K562 (cell line): ENCODE results near the gene DCUN1D2. TPM values are rescaled to one million over a fixed set of nuclear protein-coding genes. Genes with fewer than 3 reads are reported as not detected.

Source experiments
- ATAC-seq: fragments of 200-7000 bp; cut with Tn5 transposase; 3 replicates; pipeline ENCODE4 v1.9.1; 2020; ENCODE audit warnings: moderate library complexity
- BruUV-seq: library from RNA; stranded (reverse); fragments of 400-500 nt; replicated peaks from 2 replicates; lab custom pipeline; 2021; lab: Mats Ljungman, UMichigan
- CTCF ChIA-PET: fragments of 300-600 bp; formaldehyde crosslinking; extraction: SDS; loops from one replicate; lab custom pipeline; 2021; ENCODE audit warnings: low intra/inter-chr PET ratio; lab: Yijun Ruan, JAX
- POLR2A ChIA-PET: fragments of 300-600, 350-650 bp; sonication (Branson Sonifier 250); formaldehyde crosslinking; extraction: SDS; loops from one replicate; lab custom pipeline; 2021; ENCODE audit warnings: antibody characterized with exemption, inconsistent platforms; lab: Yijun Ruan, JAX
- DNase-seq, 4 experiments: peaks; one replicate each; pipeline versions ENCODE4 v3.0.0 to v3.0.0-alpha.2; 2011 to 2018; ENCODE audit warnings: low spot score in 3 of 4, mixed read lengths in 3 of 4; ENCODE audit errors: extremely low read depth in 1 of 4
- FAIRE-seq: peaks from 2 replicates; lab custom pipeline; 2011; peaks lifted over from hg19 to GRCh38; lab: Jason Lieb, UNC
- H2AFZ ChIP-seq: 2 replicates; pipeline ENCODE4 v1.6.0; 2011; ENCODE audit warnings: low read depth, low read length, control low read depth, inconsistent platforms
- H3K27ac ChIP-seq: fragments of 200-600 bp; 3 replicates; pipeline ENCODE4 v1.8.0; 2011; ENCODE audit warnings: low read depth, mild to moderate bottlenecking, control low read depth, inconsistent platforms, low read length, moderate library complexity, mixed read lengths; ENCODE audit errors: extremely low read depth
- H3K27me3 ChIP-seq, 2 experiments: fragments of 300-600 bp in 1 of 2; 2 replicates in 1 of 2; 3 replicates in 1 of 2; pipeline versions ENCODE4 v1.6.0 to v1.8.0; 2011; ENCODE audit warnings: inconsistent platforms in 2 of 2, low read length in 2 of 2, mild to moderate bottlenecking in 1 of 2, mixed read lengths in 1 of 2, moderate library complexity in 1 of 2; ENCODE audit not compliant: control insufficient read depth in 2 of 2, insufficient read depth in 2 of 2
- H3K36me3 ChIP-seq: fragments of 300-600 bp; 3 replicates; pipeline ENCODE4 v1.8.0; 2011; ENCODE audit warnings: mild to moderate bottlenecking, low read length, inconsistent platforms; ENCODE audit not compliant: control insufficient read depth, insufficient read depth
- H3K4me1 ChIP-seq, 2 experiments: fragments of 200-600 bp in 1 of 2; replicated peaks in 1 of 2; 2 replicates in 1 of 2; 3 replicates in 1 of 2; pipeline versions ENCODE4 v1.5.1 to v1.8.0; 2011; ENCODE audit warnings: inconsistent platforms in 2 of 2, low read length in 2 of 2, mild to moderate bottlenecking in 1 of 2, mixed read lengths in 1 of 2, moderate library complexity in 1 of 2; ENCODE audit not compliant: control insufficient read depth in 2 of 2, insufficient read depth in 2 of 2
- H3K4me2 ChIP-seq: 2 replicates; pipeline ENCODE4 v1.6.1; 2011; ENCODE audit warnings: low read length, control low read depth, inconsistent platforms, mixed read lengths; ENCODE audit not compliant: insufficient read depth
- H3K4me3 ChIP-seq: fragments of 200-600 bp; sonication (generic), shearing (Covaris generic); 2 replicates; pipeline ENCODE4 v1.5.1; 2016; ENCODE audit warnings: control low read depth, inconsistent platforms
- H3K79me2 ChIP-seq: fragments of 200-600 bp; 3 replicates; pipeline ENCODE4 v1.8.0; 2011; ENCODE audit warnings: low read length, inconsistent platforms; ENCODE audit not compliant: control insufficient read depth, insufficient read depth
- H3K9ac ChIP-seq, 2 experiments: 2 replicates each; pipeline versions ENCODE4 v1.6.0 to v1.6.1; 2011; ENCODE audit warnings: low read depth in 2 of 2, low read length in 2 of 2, control low read depth in 1 of 2, inconsistent platforms in 1 of 2, mild to moderate bottlenecking in 1 of 2, mixed read lengths in 1 of 2; ENCODE audit not compliant: insufficient read depth in 1 of 2
- H3K9me1 ChIP-seq: one replicate; pipeline ENCODE4 v1.6.0; 2011; ENCODE audit warnings: inconsistent platforms, mild to moderate bottlenecking, low read length, moderate library complexity; ENCODE audit not compliant: control insufficient read depth, insufficient read depth
- H3K9me3 ChIP-seq: replicated peaks from 2 replicates; pipeline ENCODE4 v1.5.1; 2011; ENCODE audit warnings: low read depth, low read length, inconsistent platforms; ENCODE audit not compliant: control insufficient read depth, insufficient read depth
- H4K20me1 ChIP-seq: replicated peaks from 2 replicates; pipeline ENCODE4 v1.6.1; 2011; ENCODE audit warnings: low read length, inconsistent platforms, mixed read lengths; ENCODE audit not compliant: control insufficient read depth, insufficient read depth
- ARNT ChIP-seq, 2 experiments: fragments of 450-650 bp; IDR thresholded peaks; 2 replicates each; pipeline ENCODE4 v1.6.1; 2016; ENCODE audit warnings: mild to moderate bottlenecking in 1 of 2
- BDP1 ChIP-seq: IDR thresholded peaks from 3 replicates; pipeline ENCODE4 v1.6.1; 2011; ENCODE audit not compliant: insufficient read length, insufficient read depth
- CREB1 ChIP-seq, 2 experiments: sonication (generic) in 1 of 2; formaldehyde crosslinking in 1 of 2; IDR thresholded peaks; 2 replicates each; pipeline versions ENCODE4 v1.6.1 to v1.8.0; 2012 to 2022; ENCODE audit warnings: inconsistent platforms in 1 of 2, mild to moderate bottlenecking in 1 of 2, missing genetic modification reagents in 1 of 2, moderate library complexity in 1 of 2
- CTBP1 ChIP-seq: fragments of 450-650 bp; IDR thresholded peaks from 2 replicates; pipeline ENCODE4 v1.6.1; 2016; ENCODE audit warnings: borderline replicate concordance
- HMG20A ChIP-seq: fragments of 450-650 bp; formaldehyde crosslinking; conservative IDR thresholded peaks from 2 replicates; pipeline ENCODE4 v1.4.0; 2020; ENCODE audit warnings: mild to moderate bottlenecking, mixed read lengths
- MTA1 ChIP-seq: fragments of 450-650 bp; IDR thresholded peaks from 2 replicates; pipeline ENCODE4 v1.6.1; 2017; ENCODE audit warnings: borderline replicate concordance
- MYNN ChIP-seq, 2 experiments: sonication (generic); formaldehyde crosslinking in 1 of 2; IDR thresholded peaks; 2 replicates each; pipeline versions ENCODE4 v1.5.0 to v1.6.1; 2016 to 2020; ENCODE audit warnings: antibody characterized with exemption in 1 of 2, missing genetic modification reagents in 1 of 2
- SAFB ChIP-seq: fragments of 200-400 bp; formaldehyde crosslinking; IDR thresholded peaks from 2 replicates; pipeline ENCODE4 v1.6.1; 2017; ENCODE audit warnings: low read depth, low read length, borderline replicate concordance
- TAF9B ChIP-seq: fragments of 450-650 bp; IDR thresholded peaks from 2 replicates; pipeline ENCODE4 v1.6.1; 2018; ENCODE audit warnings: mild to moderate bottlenecking; ENCODE audit not compliant: partially characterized antibody
- TCF7 ChIP-seq: sonication (generic); IDR thresholded peaks from 2 replicates; pipeline ENCODE4 v1.6.1; 2016; ENCODE audit warnings: antibody characterized with exemption, borderline replicate concordance
- TEAD2 ChIP-seq: fragments of 450-650 bp; IDR thresholded peaks from 2 replicates; pipeline ENCODE4 v1.6.1; 2016; ENCODE audit warnings: missing genetic modification characterization, control low read depth, missing compliant biosample characterization
- TFAM ChIP-seq: fragments of 250-450 bp; sonication (Bioruptor Pico); conservative IDR thresholded peaks from 2 replicates; pipeline ENCODE4 v1.5.0; 2021; ENCODE audit warnings: mild to moderate bottlenecking, moderate library complexity
- ZKSCAN1 ChIP-seq: fragments of 150-350 bp; IDR thresholded peaks from 2 replicates; pipeline ENCODE4 v1.6.1; 2016; ENCODE audit warnings: low read depth, low read length
- ZNF212 ChIP-seq: fragments of 450-650 bp; formaldehyde crosslinking; IDR thresholded peaks from 2 replicates; pipeline ENCODE4 v1.4.0; 2020; ENCODE audit warnings: mild to moderate bottlenecking
- ZNF717 ChIP-seq: fragments of 250-450 bp; sonication (Bioruptor Pico); IDR thresholded peaks from 2 replicates; pipeline ENCODE4 v1.5.0; 2021
- WGBS: fragments of 100-300 bp; shearing (Covaris generic); methylation state at CpG from one replicate; pipeline ENCODE4 v1.1.6; 2016; ENCODE audit warnings: low coverage, mixed read lengths; ENCODE audit not compliant: insufficient coverage; ENCODE audit errors: missing lambda C conversion rate; 5-methylcytosine and 5-hydroxymethylcytosine counted together
- in situ Hi-C: fragments of 300-500 bp; cut with MboI; formaldehyde crosslinking; loops from 4 replicates; pipeline ENCODE4 v1.15.0; 2018; ENCODE audit warnings: inconsistent platforms, mixed read lengths
- intact Hi-C: fragments of 100-400 bp; cut with micrococcal nuclease; formaldehyde crosslinking; loops from 2 replicates; pipeline ENCODE4 v1.14.2; 2022
- polyA plus RNA-seq, 8 experiments: library from polyadenylated mRNA; depleted of rRNA in 4 of 8; stranded (reverse) in 5 of 8; unstranded in 3 of 8; fragments of >200 nt; fragmentation: Nextera tagmentation in 2 of 8; fragmentation: Illumina TruSeq in 1 of 8; extraction: Ambion mirVana in 2 of 8; extraction: Trizol in 1 of 8; gene quantifications; 2 replicates each; pipeline versions ENCODE4 v1.2.1 to v1.2.3, GENCODE V29; 2011 to 2014; ENCODE audit warnings: inconsistent platforms in 1 of 8, missing spikeins in 1 of 8
- total RNA-seq, 7 experiments: library from RNA; depleted of rRNA in 6 of 7; stranded (reverse); fragments of >200 nt in 6 of 7; fragmentation: Illumina TruSeq in 2 of 7; extraction: Trizol in 2 of 7; gene quantifications; 2 replicates each; pipeline versions ENCODE4 v1.2.1 to v1.2.3, GENCODE V29; 2011 to 2021; ENCODE audit warnings: low replicate concordance in 1 of 7
- TF ChIP-seq, protein P1 (sequence below): fragments of 250-450 bp; sonication (Bioruptor Pico); IDR thresholded peaks from 2 replicates; pipeline ENCODE4 v1.5.0; 2020; ENCODE audit warnings: mild to moderate bottlenecking, borderline replicate concordance

Gene DCUN1D2
- total and polyA plus RNA-seq, 9 of the 15 experiments (the other 6 are each of a cell fraction or from before 2014, with no cell fraction given): 2.1 to 16.8 (median 11.1) TPM

DNA sequence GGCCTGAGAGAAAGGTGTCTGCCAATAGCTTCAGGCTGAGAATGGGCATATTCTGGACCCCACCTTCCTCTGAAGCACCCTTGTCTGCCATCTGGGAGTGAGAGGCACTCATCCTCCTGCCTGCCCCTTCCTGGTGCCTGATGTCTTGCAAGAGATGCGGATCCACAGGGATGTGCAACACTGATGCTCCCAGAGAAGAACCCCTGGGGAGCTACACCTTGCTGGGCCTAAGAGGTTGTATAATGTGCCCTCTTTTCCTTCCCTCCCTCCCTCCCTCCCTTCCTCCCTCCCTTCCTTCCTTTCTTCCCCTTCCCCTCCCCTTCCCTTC lies 71.8 kb downstream of the DCUN1D2 start:
- intact Hi-C loops: no loop called here
- H3K27ac ChIP-seq: no peak overlapping the region
- no peaks in the 10 kb centered on the region for H3K9me1 ChIP-seq
- no peak overlapping the region for H2AFZ ChIP-seq
- no peak for TF ChIP-seq MYNN (IDR thresholded peaks at IDR 0.05)
- TF ChIP-seq MYNN (CRISPR knock-in tag; IDR thresholded peaks at IDR 0.05): no peak
- no peak for TF ChIP-seq TCF7
- TF ChIP-seq ARNT (IDR thresholded peaks at IDR 0.05): no peak
- no peak for TF ChIP-seq TEAD2 (tag)
- TF ChIP-seq TFAM (CRISPR knock-in tag): no peak
- TF ChIP-seq CREB1 (IDR thresholded peaks at IDR 0.05): no peak
- TF ChIP-seq CREB1 (CRISPR knock-in tag; IDR thresholded peaks at IDR 0.05): no peak
- TF ChIP-seq ZNF212: no peak
- TF ChIP-seq, protein P1, sequence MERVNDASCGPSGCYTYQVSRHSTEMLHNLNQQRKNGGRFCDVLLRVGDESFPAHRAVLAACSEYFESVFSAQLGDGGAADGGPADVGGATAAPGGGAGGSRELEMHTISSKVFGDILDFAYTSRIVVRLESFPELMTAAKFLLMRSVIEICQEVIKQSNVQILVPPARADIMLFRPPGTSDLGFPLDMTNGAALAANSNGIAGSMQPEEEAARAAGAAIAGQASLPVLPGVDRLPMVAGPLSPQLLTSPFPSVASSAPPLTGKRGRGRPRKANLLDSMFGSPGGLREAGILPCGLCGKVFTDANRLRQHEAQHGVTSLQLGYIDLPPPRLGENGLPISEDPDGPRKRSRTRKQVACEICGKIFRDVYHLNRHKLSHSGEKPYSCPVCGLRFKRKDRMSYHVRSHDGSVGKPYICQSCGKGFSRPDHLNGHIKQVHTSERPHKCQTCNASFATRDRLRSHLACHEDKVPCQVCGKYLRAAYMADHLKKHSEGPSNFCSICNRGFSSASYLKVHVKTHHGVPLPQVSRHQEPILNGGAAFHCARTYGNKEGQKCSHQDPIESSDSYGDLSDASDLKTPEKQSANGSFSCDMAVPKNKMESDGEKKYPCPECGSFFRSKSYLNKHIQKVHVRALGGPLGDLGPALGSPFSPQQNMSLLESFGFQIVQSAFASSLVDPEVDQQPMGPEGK (CRISPR knock-in tag): no peak
- TF ChIP-seq CTBP1: no peak
- no peak for TF ChIP-seq MTA1
- no peak for TF ChIP-seq ZNF717 (CRISPR knock-in tag)
- no peak for TF ChIP-seq ZKSCAN1
- no peak for TF ChIP-seq HMG20A (CRISPR knock-in tag)
- TF ChIP-seq BDP1: no peak
- no peak for TF ChIP-seq TAF9B
- TF ChIP-seq SAFB: no peak
- TF ChIP-seq, all 486 proteins: peak for 0
- DNase-seq (no peak), FAIRE-seq (no peak), ATAC-seq (no peak)
- Histone ChIP-seq H3K4me1 (peaks cover 7 to 26% of the 10 kb centered on the region in 2 experiments; a peak in 3 of 5 replicates), H4K20me1 (no peaks in the 10 kb centered on the region), H3K79me2 (no peaks in the 10 kb centered on the region), H3K36me3 (no peaks in the 10 kb centered on the region), H3K4me3 (no peak overlapping the region), H3K9me3 (no peaks in the 10 kb centered on the region), H3K9ac (no peak overlapping the region), H3K27me3 (peaks cover 12 to 42% of the 10 kb centered on the region in 2 experiments; a peak in 4 of 5 replicates), H3K4me2 (no peak overlapping the region)
- in situ Hi-C loops: no loop called here
- CTCF ChIA-PET: no interaction called here
- BruUV-seq: no TSS peak
- POLR2A ChIA-PET: interaction anchor here (1.7 kb wide), 1 partner anchor 20 kb away, joined by 5 read pairs; no protein-coding TSS in a partner anchor
- WGBS: no CpG with 5 or more reads among the region's 1 CpG
